GM12878 (cell line): ENCODE results near the gene PRSS58. TPM values are rescaled to one million over a fixed set of nuclear protein-coding genes. Genes with fewer than 3 reads are reported as not detected.

Experiments
- ATAC-seq: fragments of 200-7000 bp; cut with Tn5 transposase; 3 replicates; pipeline ENCODE4 v1.9.1; 2020; ENCODE audit warnings: mild to moderate bottlenecking, moderate library complexity
- BruUV-seq: library from RNA; stranded (reverse); fragments of 400-500 nt; replicated peaks from 2 replicates; lab custom pipeline; 2021; lab: Mats Ljungman, UMichigan
- CTCF ChIA-PET: fragments of 300-600 bp; sonication (Branson Sonifier 250); formaldehyde crosslinking; extraction: SDS; loops from one replicate; lab custom pipeline; 2021; ENCODE audit warnings: inconsistent platforms; lab: Yijun Ruan, JAX
- POLR2A ChIA-PET: fragments of 350-600 bp; formaldehyde crosslinking; extraction: SDS; loops from one replicate; lab custom pipeline; 2021; ENCODE audit warnings: inconsistent platforms; lab: Charles Lee
- RAD21 ChIA-PET: fragments of 300-600 bp; sonication (Branson Sonifier 250); formaldehyde crosslinking; loops from one replicate; lab custom pipeline; 2023; ENCODE audit warnings: antibody characterized with exemption; ENCODE audit not compliant: unreplicated experiment; lab: Charles Lee
- SMC1A ChIA-PET: fragments of 300-600 bp; sonication (Branson Sonifier 250); formaldehyde crosslinking; loops from one replicate; lab custom pipeline; 2023; ENCODE audit not compliant: unreplicated experiment, uncharacterized antibody; lab: Charles Lee
- DNase-seq: peaks from one replicate; pipeline ENCODE4 v3.0.0-alpha.2; 2011; ENCODE audit warnings: low read depth, low spot score
- FAIRE-seq: peaks from 3 replicates; lab custom pipeline; 2011; peaks lifted over from hg19 to GRCh38; lab: Jason Lieb, UNC
- H2AFZ ChIP-seq: 2 replicates; pipeline ENCODE4 v1.6.0; 2011; ENCODE audit warnings: low read depth, low read length, control low read depth; ENCODE audit not compliant: control insufficient read depth
- H3K27ac ChIP-seq: 2 replicates; pipeline ENCODE4 v1.5.1; 2011; ENCODE audit warnings: control low read depth; ENCODE audit not compliant: control insufficient read depth, insufficient read depth
- H3K27me3 ChIP-seq, 2 experiments: replicated peaks in 1 of 2; 2 replicates each; pipeline versions ENCODE4 v1.6.0 to v1.6.1; 2011; ENCODE audit warnings: low read length in 1 of 2; ENCODE audit not compliant: control insufficient read depth in 2 of 2, insufficient read depth in 2 of 2
- H3K36me3 ChIP-seq, 2 experiments: 2 replicates each; pipeline ENCODE4 v1.5.1; 2011; ENCODE audit warnings: low read length in 1 of 2; ENCODE audit not compliant: control insufficient read depth in 2 of 2, insufficient read depth in 2 of 2
- H3K4me1 ChIP-seq: 2 replicates; pipeline ENCODE4 v1.6.1; 2011; ENCODE audit warnings: mild to moderate bottlenecking, low read length, moderate library complexity, mixed read lengths; ENCODE audit not compliant: control insufficient read depth, insufficient read depth
- H3K4me2 ChIP-seq: 2 replicates; pipeline ENCODE4 v1.6.0; 2011; ENCODE audit warnings: control low read depth; ENCODE audit not compliant: control insufficient read depth, insufficient read depth
- H3K4me3 ChIP-seq: fragments of 200-600 bp; sonication (generic); 2 replicates; pipeline ENCODE4 v1.5.1; 2016
- H3K79me2 ChIP-seq: 2 replicates; pipeline ENCODE4 v1.6.0; 2011; ENCODE audit warnings: low read length; ENCODE audit not compliant: control insufficient read depth, insufficient read depth
- H3K9ac ChIP-seq: 2 replicates; pipeline ENCODE4 v1.8.0; 2011; ENCODE audit warnings: low read length, control low read depth, mixed read lengths; ENCODE audit not compliant: control insufficient read depth, insufficient read depth
- H3K9me3 ChIP-seq: replicated peaks from 3 replicates; pipeline ENCODE4 v1.5.1; 2011; ENCODE audit warnings: mild to moderate bottlenecking, low read length; ENCODE audit not compliant: control insufficient read depth, insufficient read depth
- H4K20me1 ChIP-seq: 2 replicates; pipeline ENCODE4 v1.6.0; 2011; ENCODE audit not compliant: control insufficient read depth, insufficient read depth
- CHD1 ChIP-seq: IDR thresholded peaks from 2 replicates; pipeline ENCODE4 v1.6.1; 2012; ENCODE audit warnings: low read depth, low read length, improper control_type of control experiment
- EGR1 ChIP-seq, 2 experiments: IDR thresholded peaks; 1 replicate in 1 of 2; 2 replicates in 1 of 2; pipeline ENCODE4 v1.6.1; 2011 to 2012; ENCODE audit warnings: low read depth in 2 of 2, low read length in 2 of 2, borderline replicate concordance in 1 of 2, mild to moderate bottlenecking in 1 of 2, moderate library complexity in 1 of 2
- KDM1A ChIP-seq: fragments of 200-600 bp; sonication (generic); IDR thresholded peaks from 2 replicates; pipeline ENCODE4 v1.6.1; 2016; ENCODE audit warnings: borderline replicate concordance
- NFYB ChIP-seq: IDR thresholded peaks from 2 replicates; pipeline ENCODE4 v1.6.1; 2011; ENCODE audit warnings: low read depth, mild to moderate bottlenecking, low read length, improper control_type of control experiment, moderate library complexity; ENCODE audit not compliant: insufficient read depth
- WGBS: methylation state at CpG from one replicate; pipeline ENCODE4 v1.1.6; 2016; ENCODE audit warnings: low lambda C conversion rate; ENCODE audit not compliant: insufficient replicate concordance, insufficient coverage; ENCODE audit errors: missing lambda C conversion rate; 5-methylcytosine and 5-hydroxymethylcytosine counted together
- in situ Hi-C: fragments of 300-500 bp; cut with MboI; formaldehyde crosslinking; loops from 9 replicates; pipeline ENCODE4 v1.14.3; 2018; ENCODE audit warnings: mixed read lengths
- intact Hi-C: fragments of 100-400 bp; cut with micrococcal nuclease; formaldehyde crosslinking; loops from one replicate; pipeline ENCODE4 v1.14.2; 2022; ENCODE audit not compliant: unreplicated experiment
- polyA plus RNA-seq, 11 experiments: library from polyadenylated mRNA; depleted of rRNA in 4 of 11; unstranded in 6 of 11; stranded (reverse) in 5 of 11; fragments of >200 nt; fragmentation: Nextera tagmentation in 4 of 11; fragmentation: Illumina TruSeq in 1 of 11; extraction: Ambion mirVana in 4 of 11; extraction: Trizol in 1 of 11; gene quantifications; 1 replicate in 1 of 11; 2 replicates in 10 of 11; pipeline versions ENCODE4 v1.2.1 to v1.2.3, GENCODE V29; 2011 to 2016; ENCODE audit warnings: inconsistent platforms in 2 of 11, missing spikeins in 2 of 11, low read depth in 1 of 11
- total RNA-seq, 4 experiments: library from RNA; depleted of rRNA in 3 of 4; stranded (reverse); fragments of >200 nt in 3 of 4; fragmentation: Illumina TruSeq in 1 of 4; extraction: Trizol in 1 of 4; gene quantifications; 2 replicates each; pipeline versions ENCODE4 v1.2.1 to v1.2.3, GENCODE V29; 2013 to 2021

The PRSS58 gene
- total and polyA plus RNA-seq, 10 of the 15 experiments (the other 5 are each of a cell fraction or from before 2014, with no cell fraction given) = not detected

DNA sequence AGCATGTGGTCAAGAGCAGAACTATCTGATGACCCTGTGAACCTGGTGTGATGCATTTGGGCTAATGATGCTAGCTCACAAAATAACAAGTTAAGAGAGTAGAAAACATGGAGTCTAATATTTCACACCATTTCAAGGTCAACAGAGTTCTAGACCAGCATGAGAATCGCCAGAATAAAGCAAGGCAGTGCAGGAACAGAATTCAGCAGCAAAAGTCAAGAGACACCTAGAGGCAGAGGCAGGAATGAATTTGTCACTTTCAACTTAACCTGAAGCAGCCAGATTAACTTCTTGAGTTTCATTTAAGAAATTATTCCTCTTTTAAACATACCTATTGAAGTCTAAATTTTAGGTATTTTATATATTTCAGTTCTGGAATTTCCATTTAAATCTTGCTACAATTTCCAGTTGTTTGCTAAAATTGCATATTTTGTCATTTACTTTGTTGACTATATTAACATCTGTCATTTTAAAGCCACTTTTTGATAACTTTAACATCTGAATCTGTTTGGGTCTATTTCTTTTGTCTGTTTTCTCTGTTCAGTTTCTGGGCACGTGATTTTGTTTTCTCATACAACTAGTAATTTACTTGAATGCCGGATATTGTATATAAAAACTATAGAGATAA lies 44.2 kb upstream of the PRSS58 start (continued):
- TF ChIP-seq CHD1 = no peak
- TF ChIP-seq EGR1 (IDR thresholded peaks at IDR 0.05; ENCODE audit: borderline replicate concordance in 1 of 2, low read depth in 2 of 2, low read length in 2 of 2) = no peak
- TF ChIP-seq NFYB = no peak

- Histone ChIP-seq H3K79me2 (no peaks in the 10 kb centered on the region), H3K4me1 (no peaks in the 10 kb centered on the region), H3K36me3 (no peaks in the 10 kb centered on the region), H3K27ac (no peak overlapping the region), H3K9ac (no peak overlapping the region), H3K4me3 (no peak overlapping the region), H4K20me1 (no peaks in the 10 kb centered on the region), H2AFZ (no peak overlapping the region), H3K4me2 (no peak overlapping the region), H3K27me3 (no peaks in the 10 kb centered on the region; a peak in 1 of 4 replicates), H3K9me3 (no peaks in the 10 kb centered on the region)
- DNase-seq (no peak), ATAC-seq (no peak), FAIRE-seq (no peak)
- CTCF ChIA-PET = interaction anchor here (0.9 to 1.6 kb wide), 5 partner anchors 9 to 325 kb away, joined by 3 to 8 read pairs (median 5); no protein-coding TSS in a partner anchor
- in situ Hi-C loops (loop anchor here (10.0 kb wide), 1 partner anchor 326 kb away; the partner anchor contains the start of gene TAS2R38), intact Hi-C loops (loop anchor here (1.0 kb wide), 1 partner anchor 325 kb away; no protein-coding TSS in a partner anchor)
- SMC1A ChIA-PET = interaction anchor here (0.8 kb wide), 1 partner anchor 326 kb away, joined by 3 read pairs; no protein-coding TSS in a partner anchor
- TF ChIP-seq KDM1A = no peak
- POLR2A ChIA-PET = no interaction called here
- RAD21 ChIA-PET = no interaction called here
- BruUV-seq = no TSS peak
- 0% methylated on average over 3 of the region's 3 CpGs for WGBS
These were observed 43.4 kb upstream of the PRSS58 start for GRCh38 chr7:142301299-142301698.
